Eye (tissue), 1 donor: ENCODE measurements around the gene WNT3.
"Not testable (repeated sequence)": the region's sequence is repeated elsewhere in the genome, so short reads cannot be mapped to it uniquely, and the experiment has no call there.

ENCODE experiments used
- DNase-seq: peaks from one replicate; pipeline ENCODE4 v3.0.0-alpha.2; 2015

The WNT3 gene

GRCh38 chr17:46818316-46818928 lies at the start of gene WNT3:
Gene WNT3 (minus strand): TSS chr17:46818692. CDS start chr17:46818597, 95 bp downstream.
- DNase-seq: peak; percentile 66

GRCh38 chr17:46866747-46867146 lies 48.3 kb upstream of the WNT3 start:
- no peak for DNase-seq

GRCh38 chr17:46866325-46866724 lies 47.8 kb upstream of the WNT3 start:
- DNase-seq: no peak

- DNase-seq: no peak
Measured at GRCh38 chr17:46865100-46865499, 46.6 kb upstream of the WNT3 start.

- DNase-seq: no peak
Measured at GRCh38 chr17:46863383-46864121, 45.1 kb upstream of the WNT3 start.

GRCh38 chr17:46862949-46863348 lies 44.5 kb upstream of the WNT3 start:
- no peak for DNase-seq

- DNase-seq: no peak
Measured at GRCh38 chr17:46859996-46860395, 41.5 kb upstream of the WNT3 start.

- DNase-seq: no peak
Measured at GRCh38 chr17:46857600-46857999, 39.1 kb upstream of the WNT3 start.

GRCh38 chr17:46854948-46855347 lies 36.5 kb upstream of the WNT3 start:
- DNase-seq: no peak

- no peak for DNase-seq
Measured at GRCh38 chr17:46854515-46854914, 36.0 kb upstream of the WNT3 start.

- DNase-seq: no peak
Measured at GRCh38 chr17:46853896-46854444, 35.5 kb upstream of the WNT3 start.

GRCh38 chr17:46851029-46851741 lies 32.7 kb upstream of the WNT3 start, which contains the start of gene WNT9B:
Gene WNT9B (plus strand): TSS chr17:46851583. CDS start chr17:46851639, 56 bp downstream.
- DNase-seq: peak; percentile 67

GRCh38 chr17:46850688-46851028 lies 32.2 kb upstream of the WNT3 start:
- DNase-seq: no peak

- no peak for DNase-seq
Measured at GRCh38 chr17:46848534-46848933, 30.0 kb upstream of the WNT3 start.

GRCh38 chr17:46847204-46848191 lies 29.0 kb upstream of the WNT3 start:
- no peak for DNase-seq

- no peak for DNase-seq
Measured at GRCh38 chr17:46842835-46843234, 24.3 kb upstream of the WNT3 start.

GRCh38 chr17:46841561-46842379 lies 23.3 kb upstream of the WNT3 start:
- peak; percentile 61 for DNase-seq

- DNase-seq: not testable (repeated sequence)
Measured at GRCh38 chr17:46840596-46840995, 22.1 kb upstream of the WNT3 start.

GRCh38 chr17:46839211-46839610 lies 20.7 kb upstream of the WNT3 start:
- DNase-seq: no peak

- no peak for DNase-seq
Measured at GRCh38 chr17:46837521-46837920, 19.0 kb upstream of the WNT3 start.

GRCh38 chr17:46836500-46836899 lies 18.0 kb upstream of the WNT3 start:
- DNase-seq: no peak
